KMS-11 (cell line): Measurements from ENCODE around the gene U2AF2.

Experiments
- H2AFZ ChIP-seq: fragments of 200-600 bp; sonication (generic); 2 replicates; pipeline ENCODE4 v1.6.1; 2016; ENCODE audit warnings: antibody characterized with exemption, mixed run types, low read depth
- H3K27ac ChIP-seq: fragments of 200-600 bp; sonication (generic); 2 replicates; pipeline ENCODE4 v1.6.1; 2016; ENCODE audit warnings: mild to moderate bottlenecking, mixed run types
- H3K27me3 ChIP-seq: fragments of 200-600 bp; sonication (generic); 2 replicates; pipeline ENCODE4 v1.6.1; 2017; ENCODE audit warnings: mild to moderate bottlenecking, low read depth, mixed run types, moderate library complexity; ENCODE audit not compliant: insufficient read depth
- H3K36me3 ChIP-seq: fragments of 200-600 bp; sonication (generic); 2 replicates; pipeline ENCODE4 v1.6.1; 2017; ENCODE audit warnings: mild to moderate bottlenecking, mixed run types; ENCODE audit not compliant: insufficient read depth
- H3K4me1 ChIP-seq: fragments of 200-600 bp; sonication (generic); 2 replicates; pipeline ENCODE4 v1.6.1; 2016; ENCODE audit warnings: mild to moderate bottlenecking, low read depth, mixed run types; ENCODE audit not compliant: poor library complexity, severe bottlenecking
- H3K4me2 ChIP-seq: fragments of 200-600 bp; sonication (generic); 2 replicates; pipeline ENCODE4 v1.7.0; 2016; ENCODE audit warnings: mild to moderate bottlenecking, mixed run types
- H3K4me3 ChIP-seq: fragments of 200-600 bp; sonication (generic); IDR thresholded peaks from 2 replicates; pipeline ENCODE4 v1.6.1; 2017; ENCODE audit warnings: low read depth, low read length, mixed read lengths; ENCODE audit not compliant: insufficient read depth
- H3K79me2 ChIP-seq: fragments of 200-600 bp; sonication (generic); 2 replicates; pipeline ENCODE4 v1.6.1; 2016; ENCODE audit warnings: low read depth, mixed run types; ENCODE audit not compliant: insufficient read depth
- H3K9ac ChIP-seq: fragments of 200-600 bp; sonication (generic); 2 replicates; pipeline ENCODE4 v1.6.1; 2016; ENCODE audit warnings: mild to moderate bottlenecking, mixed run types
- H4K20me1 ChIP-seq: fragments of 200-600 bp; sonication (generic); 2 replicates; pipeline ENCODE4 v1.6.1; 2016; ENCODE audit warnings: mild to moderate bottlenecking, mixed run types; ENCODE audit not compliant: insufficient read depth
- TF ChIP-seq, protein P1 (sequence below): fragments of 200-600 bp; sonication (generic); conservative IDR thresholded peaks from 2 replicates; pipeline ENCODE4 v1.6.1; 2017; ENCODE audit warnings: low read depth, mild to moderate bottlenecking, antibody characterized with exemption, low read length, moderate library complexity, mixed read lengths

U2AF2 gene

DNA sequence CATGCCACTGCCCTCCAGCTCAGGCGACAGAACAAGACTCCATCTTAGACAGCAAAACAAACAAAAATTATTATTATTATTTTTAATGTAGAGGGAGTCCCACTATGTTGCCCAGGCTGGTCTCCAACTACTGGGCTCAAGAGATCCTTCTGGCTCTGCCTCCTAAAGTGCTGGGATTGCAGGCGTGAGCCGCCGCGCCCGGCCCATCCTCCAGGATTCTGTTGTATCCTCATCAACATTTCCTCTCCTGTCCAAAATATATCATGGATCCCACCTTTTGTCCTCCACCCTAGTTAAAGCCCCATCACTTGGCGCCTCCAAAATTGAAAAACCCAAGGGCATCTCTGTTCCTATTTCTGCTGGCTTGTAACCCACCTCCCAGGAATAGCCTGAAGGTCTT is 31.7 kb upstream of the U2AF2 start:
- H3K36me3 ChIP-seq, result no peaks in the 10 kb centered on the region
- H2AFZ ChIP-seq, result no peak overlapping the region
- no peak overlapping the region for H3K27ac ChIP-seq
- H3K79me2 ChIP-seq, result no peaks in the 10 kb centered on the region
- no peak overlapping the region for H3K4me2 ChIP-seq
- H3K4me3 ChIP-seq, result no peak overlapping the region
- TF ChIP-seq, protein P1, sequence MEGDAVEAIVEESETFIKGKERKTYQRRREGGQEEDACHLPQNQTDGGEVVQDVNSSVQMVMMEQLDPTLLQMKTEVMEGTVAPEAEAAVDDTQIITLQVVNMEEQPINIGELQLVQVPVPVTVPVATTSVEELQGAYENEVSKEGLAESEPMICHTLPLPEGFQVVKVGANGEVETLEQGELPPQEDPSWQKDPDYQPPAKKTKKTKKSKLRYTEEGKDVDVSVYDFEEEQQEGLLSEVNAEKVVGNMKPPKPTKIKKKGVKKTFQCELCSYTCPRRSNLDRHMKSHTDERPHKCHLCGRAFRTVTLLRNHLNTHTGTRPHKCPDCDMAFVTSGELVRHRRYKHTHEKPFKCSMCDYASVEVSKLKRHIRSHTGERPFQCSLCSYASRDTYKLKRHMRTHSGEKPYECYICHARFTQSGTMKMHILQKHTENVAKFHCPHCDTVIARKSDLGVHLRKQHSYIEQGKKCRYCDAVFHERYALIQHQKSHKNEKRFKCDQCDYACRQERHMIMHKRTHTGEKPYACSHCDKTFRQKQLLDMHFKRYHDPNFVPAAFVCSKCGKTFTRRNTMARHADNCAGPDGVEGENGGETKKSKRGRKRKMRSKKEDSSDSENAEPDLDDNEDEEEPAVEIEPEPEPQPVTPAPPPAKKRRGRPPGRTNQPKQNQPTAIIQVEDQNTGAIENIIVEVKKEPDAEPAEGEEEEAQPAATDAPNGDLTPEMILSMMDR, result no peak
- H3K4me1 ChIP-seq, result peaks cover 15% of the 10 kb centered on the region
- no peaks in the 10 kb centered on the region for H4K20me1 ChIP-seq
- no peaks in the 10 kb centered on the region; the same call in 1 of the 2 replicates for H3K27me3 ChIP-seq
- H3K9ac ChIP-seq, result no peak overlapping the region

GRCh38 chr19:55623561-55623960 is 31.3 kb upstream of the U2AF2 start:
- Histone ChIP-seq H3K4me1 (peaks cover 15% of the 10 kb centered on the region), H3K36me3 (no peaks in the 10 kb centered on the region), H3K4me2 (peak overlapping the region; percentile 28; the same call in 1 of the 2 replicates), H3K27ac (no peak overlapping the region), H3K9ac (no peak overlapping the region), H3K79me2 (no peaks in the 10 kb centered on the region), H2AFZ (no peak overlapping the region), H3K27me3 (no peaks in the 10 kb centered on the region; the same call in 1 of the 2 replicates), H4K20me1 (no peaks in the 10 kb centered on the region), H3K4me3 (no peak overlapping the region)
- TF ChIP-seq, protein P1, result no peak

DNA sequence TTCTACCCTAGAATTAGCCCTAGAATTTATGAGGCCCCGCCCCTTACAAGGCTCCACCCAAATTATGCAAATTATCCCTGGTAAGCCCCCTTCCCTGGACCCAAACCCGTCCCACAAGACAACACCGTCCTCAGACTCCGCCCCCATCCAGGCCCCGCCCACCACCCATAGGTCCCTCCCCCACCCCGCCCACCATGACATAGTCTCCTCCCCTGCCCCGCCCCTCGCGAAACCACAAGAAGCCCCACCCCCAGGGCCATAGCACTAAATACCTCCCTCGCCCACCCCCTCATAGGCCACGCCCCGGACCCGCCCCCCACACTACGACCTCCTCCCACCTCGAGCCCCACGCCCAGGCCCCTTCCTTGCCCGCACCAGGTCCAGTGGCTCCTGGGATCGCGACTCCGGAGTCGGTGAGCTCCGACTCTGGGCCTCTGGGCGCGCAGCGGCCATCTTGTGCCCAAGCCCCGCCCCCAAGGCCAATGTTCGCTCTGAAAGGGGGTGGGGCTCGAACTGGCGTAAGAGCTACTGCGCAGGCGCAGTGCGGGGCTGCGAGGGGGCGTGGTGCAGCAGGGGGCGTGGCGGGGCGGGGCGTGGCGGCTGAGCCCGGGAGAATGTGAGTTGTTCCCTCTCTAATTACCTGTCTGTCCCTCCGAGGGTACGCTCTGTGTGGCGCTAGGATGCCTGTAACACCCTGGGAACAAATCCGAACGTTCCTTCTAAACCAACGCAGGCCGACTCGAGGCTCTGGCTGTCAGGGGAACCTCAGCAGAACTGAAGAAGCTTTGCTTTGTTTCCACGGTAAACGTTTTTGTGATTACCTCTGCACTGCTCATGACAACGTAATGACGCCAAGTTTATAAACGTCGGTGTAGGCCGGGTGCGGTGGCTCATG is 30.5 kb upstream of the U2AF2 start, which contains the start of gene ZNF784:
TSS of gene ZNF784 (minus strand) at position 458 of the 895 bp plus-strand sequence. CDS start at position 453, 5 bp downstream.
- Histone ChIP-seq H3K9ac (peak within 1 kb of the TSS; percentile 49; the same call in 1 of the 2 replicates), H3K4me2 (peak within 1 kb of the TSS; percentile 47; the same call in 1 of the 2 replicates), H3K4me1 (peaks cover 15% of the 10 kb centered on the region), H3K4me3 (no peak within 1 kb of the TSS), H3K27me3 (no peaks in the 10 kb centered on the region; the same call in 1 of the 2 replicates), H4K20me1 (no peaks in the 10 kb centered on the region), H3K27ac (peak within 1 kb of the TSS; percentile 60), H3K79me2 (no peaks in the 10 kb centered on the region), H3K36me3 (no peaks in the 10 kb centered on the region), H2AFZ (peak within 1 kb of the TSS; percentile 73)
- TF ChIP-seq, protein P1, result no peak

- H3K4me2 ChIP-seq, result peak overlapping the region; percentile 47; the same call in 1 of the 2 replicates
- no peaks in the 10 kb centered on the region for H3K36me3 ChIP-seq
- peak overlapping the region; percentile 73 for H2AFZ ChIP-seq
- no peaks in the 10 kb centered on the region for H3K79me2 ChIP-seq
- no peak overlapping the region for H3K9ac ChIP-seq
- TF ChIP-seq, protein P1, result 0 out of 2 replicates have a peak, but pooled peaks have one; percentile 2
- no peak overlapping the region for H3K4me3 ChIP-seq
- H3K27ac ChIP-seq, result 0 out of 2 replicates have a peak overlapping the region, but pooled peaks have one; percentile 60
- peaks cover 15% of the 10 kb centered on the region for H3K4me1 ChIP-seq
- H3K27me3 ChIP-seq, result no peaks in the 10 kb centered on the region; the same call in 1 of the 2 replicates
- no peaks in the 10 kb centered on the region for H4K20me1 ChIP-seq
These were observed 29.9 kb upstream of the U2AF2 start for GRCh38 chr19:55625004-55625326.
